ENCODE results near the gene NMNAT2.

The NMNAT2 gene

GRCh38 chr1:183278739-183279591 lies 139.2 kb downstream of the NMNAT2 start:
- ATAC-seq: no peak; the same call in 1 of the 3 replicates
- TF ChIP-seq BACH2 (CRISPR knock-in tag; IDR thresholded peaks at IDR 0.05; ENCODE audit: borderline replicate concordance) (no peak), ZNF8 (CRISPR knock-in tag; IDR thresholded peaks at IDR 0.05) (no peak), ARNTL (CRISPR knock-in tag; IDR thresholded peaks at IDR 0.05; ENCODE audit: borderline replicate concordance, low read depth) (no peak)
- TF ChIP-seq, protein P1, sequence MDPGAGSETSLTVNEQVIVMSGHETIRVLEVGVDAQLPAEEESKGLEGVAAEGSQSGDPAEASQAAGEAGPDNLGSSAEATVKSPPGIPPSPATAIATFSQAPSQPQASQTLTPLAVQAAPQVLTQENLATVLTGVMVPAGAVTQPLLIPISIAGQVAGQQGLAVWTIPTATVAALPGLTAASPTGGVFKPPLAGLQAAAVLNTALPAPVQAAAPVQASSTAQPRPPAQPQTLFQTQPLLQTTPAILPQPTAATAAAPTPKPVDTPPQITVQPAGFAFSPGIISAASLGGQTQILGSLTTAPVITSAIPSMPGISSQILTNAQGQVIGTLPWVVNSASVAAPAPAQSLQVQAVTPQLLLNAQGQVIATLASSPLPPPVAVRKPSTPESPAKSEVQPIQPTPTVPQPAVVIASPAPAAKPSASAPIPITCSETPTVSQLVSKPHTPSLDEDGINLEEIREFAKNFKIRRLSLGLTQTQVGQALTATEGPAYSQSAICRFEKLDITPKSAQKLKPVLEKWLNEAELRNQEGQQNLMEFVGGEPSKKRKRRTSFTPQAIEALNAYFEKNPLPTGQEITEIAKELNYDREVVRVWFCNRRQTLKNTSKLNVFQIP (CRISPR knock-in tag; IDR thresholded peaks at IDR 0.05; ENCODE audit: borderline replicate concordance, low read depth): no peak

- TF ChIP-seq RARB (CRISPR knock-in tag; IDR thresholded peaks at IDR 0.05) (no peak), SNAI2 (CRISPR knock-in tag; IDR thresholded peaks at IDR 0.05) (no peak), ZFP30 (CRISPR knock-in tag; IDR thresholded peaks at IDR 0.05) (no peak), OSR1 (CRISPR knock-in tag; IDR thresholded peaks at IDR 0.05) (no peak), CSRNP3 (CRISPR knock-in tag; IDR thresholded peaks at IDR 0.05) (no peak), TOX (CRISPR knock-in tag; IDR thresholded peaks at IDR 0.05; ENCODE audit: borderline replicate concordance) (no peak)
- no peak for ATAC-seq
Measured at GRCh38 chr1:183277821-183278738, 140.1 kb downstream of the NMNAT2 start.

GRCh38 chr1:183276386-183277080 lies 141.6 kb downstream of the NMNAT2 start:
- TF ChIP-seq, protein P2, sequence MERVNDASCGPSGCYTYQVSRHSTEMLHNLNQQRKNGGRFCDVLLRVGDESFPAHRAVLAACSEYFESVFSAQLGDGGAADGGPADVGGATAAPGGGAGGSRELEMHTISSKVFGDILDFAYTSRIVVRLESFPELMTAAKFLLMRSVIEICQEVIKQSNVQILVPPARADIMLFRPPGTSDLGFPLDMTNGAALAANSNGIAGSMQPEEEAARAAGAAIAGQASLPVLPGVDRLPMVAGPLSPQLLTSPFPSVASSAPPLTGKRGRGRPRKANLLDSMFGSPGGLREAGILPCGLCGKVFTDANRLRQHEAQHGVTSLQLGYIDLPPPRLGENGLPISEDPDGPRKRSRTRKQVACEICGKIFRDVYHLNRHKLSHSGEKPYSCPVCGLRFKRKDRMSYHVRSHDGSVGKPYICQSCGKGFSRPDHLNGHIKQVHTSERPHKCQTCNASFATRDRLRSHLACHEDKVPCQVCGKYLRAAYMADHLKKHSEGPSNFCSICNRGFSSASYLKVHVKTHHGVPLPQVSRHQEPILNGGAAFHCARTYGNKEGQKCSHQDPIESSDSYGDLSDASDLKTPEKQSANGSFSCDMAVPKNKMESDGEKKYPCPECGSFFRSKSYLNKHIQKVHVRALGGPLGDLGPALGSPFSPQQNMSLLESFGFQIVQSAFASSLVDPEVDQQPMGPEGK (CRISPR knock-in tag; IDR thresholded peaks at IDR 0.05; ENCODE audit: borderline replicate concordance): no peak
- no peak for ATAC-seq

GRCh38 chr1:183275322-183275721 lies 142.9 kb downstream of the NMNAT2 start:
- no peak for ATAC-seq
- TF ChIP-seq SNAI2 (CRISPR knock-in tag; IDR thresholded peaks at IDR 0.05): no peak
- no peak for TF ChIP-seq TSHZ2 (CRISPR knock-in tag; IDR thresholded peaks at IDR 0.05)
- no peak for TF ChIP-seq ZNF565 (CRISPR knock-in tag; conservative IDR thresholded peaks at IDR 0.05; ENCODE audit: low read depth)
- TF ChIP-seq PPARA (CRISPR knock-in tag; IDR thresholded peaks at IDR 0.05; ENCODE audit: borderline replicate concordance): no peak
- TF ChIP-seq CSDC2 (CRISPR knock-in tag; IDR thresholded peaks at IDR 0.05): no peak

Data from SK-N-SH treated with all-trans-retinoic acid at 6 μM for 48 hours (cell line).